GM23338 (cell line): ENCODE measurements around the gene DIP2C. TPM values are rescaled to one million over a fixed set of nuclear protein-coding genes. Genes with fewer than 3 reads are reported as not detected.

Source experiments
- ATAC-seq: fragments of 200-7000 bp; cut with Tn5 transposase; 3 replicates; pipeline ENCODE4 v1.9.1; 2020
- DNase-seq: peaks from one replicate; pipeline ENCODE4 v3.0.0-alpha.2; 2015; ENCODE audit warnings: low spot score
- H2AFZ ChIP-seq: fragments of 200-600 bp; sonication (generic); 2 replicates; pipeline ENCODE4 v1.8.0; 2016; ENCODE audit warnings: antibody characterized with exemption, mild to moderate bottlenecking, moderate library complexity
- H3F3A ChIP-seq: fragments of 200-600 bp; sonication (generic); replicated peaks from 2 replicates; pipeline ENCODE4 v1.8.0; 2017; ENCODE audit warnings: antibody characterized with exemption, mixed run types, low read depth
- H3K27ac ChIP-seq: fragments of 200-600 bp; sonication (generic); 2 replicates; pipeline ENCODE4 v1.6.1; 2016; ENCODE audit warnings: low read depth
- H3K27me3 ChIP-seq: fragments of 200-600 bp; sonication (generic); 2 replicates; pipeline ENCODE4 v1.8.0; 2016; ENCODE audit warnings: mild to moderate bottlenecking, mixed run types, moderate library complexity; ENCODE audit not compliant: insufficient read depth
- H3K36me3 ChIP-seq: fragments of 200-600 bp; sonication (generic); 2 replicates; pipeline ENCODE4 v1.8.0; 2016; ENCODE audit warnings: mild to moderate bottlenecking; ENCODE audit not compliant: insufficient read depth
- H3K4me1 ChIP-seq: fragments of 200-600 bp; sonication (generic); 2 replicates; pipeline ENCODE4 v1.8.0; 2016; ENCODE audit warnings: mild to moderate bottlenecking, moderate library complexity; ENCODE audit not compliant: insufficient read depth
- H3K4me2 ChIP-seq: fragments of 200-600 bp; sonication (generic); 2 replicates; pipeline ENCODE4 v1.7.1; 2017; ENCODE audit warnings: mixed run types
- H3K4me3 ChIP-seq: fragments of 200-600 bp; sonication (generic); 2 replicates; pipeline ENCODE4 v1.6.1; 2016; ENCODE audit warnings: mixed run types
- H3K79me2 ChIP-seq: fragments of 200-600 bp; sonication (generic); replicated peaks from 2 replicates; pipeline ENCODE4 v1.8.0; 2017; ENCODE audit warnings: mild to moderate bottlenecking; ENCODE audit not compliant: insufficient read depth
- H3K9me2 ChIP-seq: fragments of 200-600 bp; sonication (generic); 2 replicates; pipeline ENCODE4 v1.8.0; 2017; ENCODE audit not compliant: insufficient read depth
- H4K20me1 ChIP-seq: fragments of 200-600 bp; sonication (generic); replicated peaks from 2 replicates; pipeline ENCODE4 v1.8.0; 2017; ENCODE audit warnings: mild to moderate bottlenecking; ENCODE audit not compliant: insufficient read depth
- H3K27ac Mint-ChIP-seq: 2 replicates; pipeline ENCODE4 v1.8.0; 2020; ENCODE audit warnings: inconsistent platforms, mild to moderate bottlenecking, moderate library complexity, mixed read lengths
- H3K27me3 Mint-ChIP-seq: 3 replicates; pipeline ENCODE4 v1.8.0; 2022; ENCODE audit warnings: low read depth, mild to moderate bottlenecking, moderate library complexity, mixed read lengths, inconsistent platforms; ENCODE audit not compliant: insufficient read depth, poor library complexity
- H3K36me3 Mint-ChIP-seq: 3 replicates; pipeline ENCODE4 v1.8.0; 2021; ENCODE audit warnings: low read depth, mild to moderate bottlenecking, inconsistent platforms, moderate library complexity, mixed read lengths
- H3K4me1 Mint-ChIP-seq: 3 replicates; pipeline ENCODE4 v1.8.0; 2020; ENCODE audit warnings: mild to moderate bottlenecking, inconsistent platforms, mixed read lengths
- H3K4me3 Mint-ChIP-seq: 3 replicates; pipeline ENCODE4 v1.8.0; 2021; ENCODE audit warnings: moderate library complexity, mild to moderate bottlenecking, inconsistent platforms, mixed read lengths
- H3K9me3 Mint-ChIP-seq: 3 replicates; pipeline ENCODE4 v1.8.0; 2020; ENCODE audit warnings: moderate library complexity, mild to moderate bottlenecking, inconsistent platforms, mixed read lengths
- CREB1 ChIP-seq: fragments of 250-450 bp; sonication (Bioruptor Pico); IDR thresholded peaks from 2 replicates; pipeline ENCODE4 v1.5.0; 2020; ENCODE audit warnings: low read depth, mild to moderate bottlenecking, moderate library complexity
- CTCF ChIP-seq, 2 experiments: fragments of 200-600 bp in 1 of 2; sonication (generic) in 1 of 2; conservative IDR thresholded peaks; 2 replicates each; pipeline versions ENCODE4 v1.5.1 to v1.6.1; 2016 to 2017; ENCODE audit warnings: antibody characterized with exemption in 2 of 2, low read depth in 2 of 2, mild to moderate bottlenecking in 2 of 2, moderate library complexity in 1 of 2
- ETS1 ChIP-seq: IDR thresholded peaks from 2 replicates; pipeline ENCODE4 v1.6.1; 2016; ENCODE audit warnings: antibody characterized with exemption
- EZH2 ChIP-seq: fragments of 200-600 bp; sonication (generic); IDR thresholded peaks from one replicate; pipeline ENCODE4 v1.8.0; 2017; ENCODE audit warnings: antibody characterized with exemption, mild to moderate bottlenecking, low read depth; ENCODE audit not compliant: unreplicated experiment
- EZH2phosphoT487 ChIP-seq: fragments of 200-600 bp; sonication (generic); IDR thresholded peaks from one replicate; pipeline ENCODE4 v1.8.1; 2018; ENCODE audit warnings: antibody characterized with exemption; ENCODE audit not compliant: unreplicated experiment
- JUNB ChIP-seq: IDR thresholded peaks from one replicate; pipeline ENCODE4 v1.6.1; 2016; ENCODE audit warnings: antibody characterized with exemption; ENCODE audit not compliant: unreplicated experiment
- NANOG ChIP-seq: IDR thresholded peaks from 2 replicates; pipeline ENCODE4 v1.6.1; 2016; ENCODE audit warnings: antibody characterized with exemption, borderline replicate concordance
- POLR2AphosphoS5 ChIP-seq: IDR thresholded peaks from 2 replicates; pipeline ENCODE4 v1.6.1; 2016; ENCODE audit warnings: antibody characterized with exemption, low read depth
- STAT1 ChIP-seq: IDR thresholded peaks from one replicate; pipeline ENCODE4 v1.6.1; 2016; ENCODE audit warnings: antibody characterized with exemption; ENCODE audit not compliant: unreplicated experiment
- ZNF114 ChIP-seq: fragments of 250-450 bp; sonication (Bioruptor Pico); IDR thresholded peaks from 2 replicates; pipeline ENCODE4 v1.5.0; 2020; ENCODE audit warnings: mild to moderate bottlenecking, moderate library complexity
- ZNF331 ChIP-seq: fragments of 250-450 bp; sonication (Bioruptor Pico); IDR thresholded peaks from 2 replicates; pipeline ENCODE4 v1.5.0; 2020; ENCODE audit warnings: low read depth, mild to moderate bottlenecking, moderate library complexity
- ZNF462 ChIP-seq: fragments of 250-450 bp; sonication (Bioruptor Pico); IDR thresholded peaks from 2 replicates; pipeline ENCODE4 v1.5.0; 2020; ENCODE audit warnings: mild to moderate bottlenecking, moderate library complexity
- polyA plus RNA-seq: library from polyadenylated mRNA; unstranded; fragments of >200 nt; fragmentation: Nextera tagmentation; extraction: Ambion mirVana; gene quantifications from 2 replicates; pipeline ENCODE4 v1.2.1, GENCODE V29; 2016
- total RNA-seq: library from RNA; depleted of rRNA; stranded (reverse); fragments of >200 nt; shearing (Covaris generic); gene quantifications from 2 replicates; pipeline ENCODE4 v1.2.3, GENCODE V29; 2014

Gene DIP2C
- total and polyA plus RNA-seq, 2 experiments from 2014 or later, result 5.1 to 7.7 TPM

GRCh38 chr10:383519-383918 is 305.9 kb downstream of the DIP2C start:
- no peaks in the 10 kb centered on the region for H3K4me1 ChIP-seq
- H2AFZ ChIP-seq, result no peak overlapping the region
- DNase-seq, result no peak
- Mint-ChIP-seq H3K27me3 (peaks cover 2% of the 10 kb centered on the region), H3K4me3 (no peak overlapping the region), H3K4me1 (no peaks in the 10 kb centered on the region; the same call in 2 of the 3 replicates), H3K9me3 (no peaks in the 10 kb centered on the region), H3K36me3 (peaks cover 3% of the 10 kb centered on the region; the same call in 2 of the 3 replicates), H3K27ac (no peak overlapping the region)
- TF ChIP-seq CREB1, result no peak
- no peaks in the 10 kb centered on the region for H3K36me3 ChIP-seq
- H3K9me2 ChIP-seq, result no peaks in the 10 kb centered on the region
- H3K79me2 ChIP-seq, result no peaks in the 10 kb centered on the region
- no peaks in the 10 kb centered on the region for H4K20me1 ChIP-seq
- H3F3A ChIP-seq, result peaks cover 2% of the 10 kb centered on the region; the same call in 1 of the 2 replicates
- ATAC-seq, result no peak
- H3K27ac ChIP-seq, result no peak overlapping the region
- H3K27me3 ChIP-seq, result no peaks in the 10 kb centered on the region
- H3K4me2 ChIP-seq, result no peak overlapping the region
- no peak overlapping the region for H3K4me3 ChIP-seq

GRCh38 chr10:381805-382204 is 307.7 kb downstream of the DIP2C start:
- Histone ChIP-seq H3K4me3 (no peak overlapping the region), H3K36me3 (no peaks in the 10 kb centered on the region), H3K27me3 (no peaks in the 10 kb centered on the region), H2AFZ (no peak overlapping the region), H3K9me2 (0 out of 2 replicates have a peak, but pooled peaks cover 4% of the 10 kb centered on the region), H3K79me2 (no peaks in the 10 kb centered on the region), H3K27ac (no peak overlapping the region), H3K4me2 (no peak overlapping the region), H3K4me1 (no peaks in the 10 kb centered on the region), H4K20me1 (no peaks in the 10 kb centered on the region), H3F3A (peaks cover 7% of the 10 kb centered on the region; the same call in 1 of the 2 replicates)
- ATAC-seq, result no peak
- H3K9me3 Mint-ChIP-seq, result no peaks in the 10 kb centered on the region
- no peak overlapping the region for H3K4me3 Mint-ChIP-seq
- H3K36me3 Mint-ChIP-seq, result peaks cover 3% of the 10 kb centered on the region; the same call in 2 of the 3 replicates
- peaks cover 2% of the 10 kb centered on the region for H3K27me3 Mint-ChIP-seq
- no peak for DNase-seq
- no peaks in the 10 kb centered on the region; the same call in 2 of the 3 replicates for H3K4me1 Mint-ChIP-seq
- H3K27ac Mint-ChIP-seq, result no peak overlapping the region; the same call in 1 of the 2 replicates
- TF ChIP-seq NANOG, result no peak
- no peak for TF ChIP-seq ZNF462 (CRISPR knock-in tag)
- TF ChIP-seq CTCF (conservative IDR thresholded peaks at IDR 0.05; ENCODE audit: low read depth in 2 of 2), result no peak
- no peak for TF ChIP-seq STAT1
- TF ChIP-seq CREB1, result no peak
- TF ChIP-seq EZH2, result no peak
- TF ChIP-seq ZNF331 (CRISPR knock-in tag), result no peak
- TF ChIP-seq JUNB, result no peak
- no peak for TF ChIP-seq ZNF114 (CRISPR knock-in tag)
- no peak for TF ChIP-seq ETS1
- no peak for TF ChIP-seq EZH2phosphoT487
- no peak for TF ChIP-seq POLR2AphosphoS5
